IMR-90 (cell line): ENCODE measurements around the gene PFAS.

Experiments
- BHLHE40 ChIP-seq: fragments of 150-350 bp; IDR thresholded peaks from 2 replicates; pipeline ENCODE4 v1.6.1; 2016; ENCODE audit warnings: mild to moderate bottlenecking, low read depth, low read length
- CEBPB ChIP-seq: IDR thresholded peaks from 2 replicates; pipeline ENCODE4 v1.6.1; 2012; ENCODE audit warnings: low read depth, low read length, improper control_type of control experiment
- FOS ChIP-seq: fragments of 150-350 bp; IDR thresholded peaks from 2 replicates; pipeline ENCODE4 v1.6.1; 2016; ENCODE audit warnings: low read depth, low read length
- MAFK ChIP-seq: IDR thresholded peaks from 2 replicates; pipeline ENCODE4 v1.6.1; 2012; ENCODE audit warnings: low read depth, low read length, improper control_type of control experiment
- MXI1 ChIP-seq: IDR thresholded peaks from 2 replicates; pipeline ENCODE4 v1.6.1; 2012; ENCODE audit warnings: low read depth, mild to moderate bottlenecking, low read length, moderate library complexity, borderline replicate concordance
- POLR2A ChIP-seq: IDR thresholded peaks from 2 replicates; pipeline ENCODE4 v1.6.1; 2012; ENCODE audit warnings: mild to moderate bottlenecking, low read depth, low read length
- RAD21 ChIP-seq: IDR thresholded peaks from 2 replicates; pipeline ENCODE4 v1.6.1; 2012; ENCODE audit warnings: low read length, improper control_type of control experiment
- RCOR1 ChIP-seq: IDR thresholded peaks from 2 replicates; pipeline ENCODE4 v1.6.1; 2012; ENCODE audit warnings: mild to moderate bottlenecking, low read length, improper control_type of control experiment; ENCODE audit not compliant: insufficient replicate concordance
- SMC3 ChIP-seq: fragments of 150-350 bp; IDR thresholded peaks from 2 replicates; pipeline ENCODE4 v1.6.1; 2016; ENCODE audit warnings: low read depth, mild to moderate bottlenecking, antibody characterized with exemption, low read length, moderate library complexity
- USF2 ChIP-seq: fragments of 150-350 bp; IDR thresholded peaks from 2 replicates; pipeline ENCODE4 v1.6.1; 2017; ENCODE audit warnings: mild to moderate bottlenecking, antibody characterized with exemption, low read length, low read depth
- TF ChIP-seq, protein P1 (sequence below): conservative IDR thresholded peaks from 2 replicates; pipeline ENCODE4 v1.5.1; 2012; ENCODE audit warnings: mild to moderate bottlenecking, low read depth, low read length, improper control_type of control experiment
- TF ChIP-seq, protein P2 (sequence below): fragments of 150-350 bp; IDR thresholded peaks from 2 replicates; pipeline ENCODE4 v1.6.1; 2016; ENCODE audit warnings: low read depth, mild to moderate bottlenecking, low read length, moderate library complexity, borderline replicate concordance

- TF ChIP-seq, protein P1, sequence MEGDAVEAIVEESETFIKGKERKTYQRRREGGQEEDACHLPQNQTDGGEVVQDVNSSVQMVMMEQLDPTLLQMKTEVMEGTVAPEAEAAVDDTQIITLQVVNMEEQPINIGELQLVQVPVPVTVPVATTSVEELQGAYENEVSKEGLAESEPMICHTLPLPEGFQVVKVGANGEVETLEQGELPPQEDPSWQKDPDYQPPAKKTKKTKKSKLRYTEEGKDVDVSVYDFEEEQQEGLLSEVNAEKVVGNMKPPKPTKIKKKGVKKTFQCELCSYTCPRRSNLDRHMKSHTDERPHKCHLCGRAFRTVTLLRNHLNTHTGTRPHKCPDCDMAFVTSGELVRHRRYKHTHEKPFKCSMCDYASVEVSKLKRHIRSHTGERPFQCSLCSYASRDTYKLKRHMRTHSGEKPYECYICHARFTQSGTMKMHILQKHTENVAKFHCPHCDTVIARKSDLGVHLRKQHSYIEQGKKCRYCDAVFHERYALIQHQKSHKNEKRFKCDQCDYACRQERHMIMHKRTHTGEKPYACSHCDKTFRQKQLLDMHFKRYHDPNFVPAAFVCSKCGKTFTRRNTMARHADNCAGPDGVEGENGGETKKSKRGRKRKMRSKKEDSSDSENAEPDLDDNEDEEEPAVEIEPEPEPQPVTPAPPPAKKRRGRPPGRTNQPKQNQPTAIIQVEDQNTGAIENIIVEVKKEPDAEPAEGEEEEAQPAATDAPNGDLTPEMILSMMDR = no peak
- TF ChIP-seq RCOR1 = no peak
- no peak for TF ChIP-seq MXI1
- no peak for TF ChIP-seq SMC3
- TF ChIP-seq USF2 = no peak
- no peak for TF ChIP-seq CEBPB
- no peak for TF ChIP-seq POLR2A
- no peak for TF ChIP-seq RAD21
- TF ChIP-seq, protein P2, sequence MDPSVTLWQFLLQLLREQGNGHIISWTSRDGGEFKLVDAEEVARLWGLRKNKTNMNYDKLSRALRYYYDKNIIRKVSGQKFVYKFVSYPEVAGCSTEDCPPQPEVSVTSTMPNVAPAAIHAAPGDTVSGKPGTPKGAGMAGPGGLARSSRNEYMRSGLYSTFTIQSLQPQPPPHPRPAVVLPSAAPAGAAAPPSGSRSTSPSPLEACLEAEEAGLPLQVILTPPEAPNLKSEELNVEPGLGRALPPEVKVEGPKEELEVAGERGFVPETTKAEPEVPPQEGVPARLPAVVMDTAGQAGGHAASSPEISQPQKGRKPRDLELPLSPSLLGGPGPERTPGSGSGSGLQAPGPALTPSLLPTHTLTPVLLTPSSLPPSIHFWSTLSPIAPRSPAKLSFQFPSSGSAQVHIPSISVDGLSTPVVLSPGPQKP = no peak
- TF ChIP-seq MAFK = no peak
- no peak for TF ChIP-seq FOS
- TF ChIP-seq BHLHE40 = no peak
Measured at GRCh38 chr17:8310601-8311123, 61.6 kb downstream of the PFAS start.
